ENCODE measurements around the gene DEFB118. TPM values are rescaled to one million over a fixed set of nuclear protein-coding genes. Genes with fewer than 3 reads are reported as not detected.
"Not testable (repeated sequence)": the region's sequence is repeated elsewhere in the genome, so short reads cannot be mapped to it uniquely, and the experiment has no call there.

The DEFB118 gene
- total RNA-seq, result not detected

- no peaks in the 10 kb centered on the region for H3K36me3 ChIP-seq
- H3K4me3 ChIP-seq, result no peak within 1 kb of the TSS
- H3K27ac ChIP-seq, result no peak within 1 kb of the TSS
- intact Hi-C loops (cut with DNase I), result no loop called here
- H3K9me3 ChIP-seq, result no peaks in the 10 kb centered on the region
- no peaks in the 10 kb centered on the region for H3K27me3 ChIP-seq
- TF ChIP-seq CTCF (IDR thresholded peaks at IDR 0.05), result no peak
- no peak for DNase-seq (ENCODE audit: low spot score in 2 of 2)
- no peaks in the 10 kb centered on the region for H3K4me1 ChIP-seq
These were observed at the start of gene DEFB118 for GRCh38 chr20:31368301-31368700. DEFB118 (plus strand) TSS chr20:31368601; CDS start chr20:31368651, 50 bp downstream.

GRCh38 chr20:31322504-31322903 lies 45.9 kb upstream of the DEFB118 start:
- intact Hi-C loops (cut with DNase I), result no loop called here
- TF ChIP-seq CTCF (IDR thresholded peaks at IDR 0.05), result no peak

GRCh38 chr20:31330893-31331292 lies 37.5 kb upstream of the DEFB118 start:
- Histone ChIP-seq H3K36me3 (no peaks in the 10 kb centered on the region), H3K9me3 (no peaks in the 10 kb centered on the region), H3K27ac (no peak overlapping the region), H3K4me1 (no peaks in the 10 kb centered on the region), H3K27me3 (no peaks in the 10 kb centered on the region), H3K4me3 (no peak overlapping the region)
- DNase-seq (ENCODE audit: low spot score in 2 of 2), result no peak
- no peak for TF ChIP-seq CTCF (IDR thresholded peaks at IDR 0.05)
- intact Hi-C loops (cut with DNase I), result no loop called here

More at GRCh38 chr20:31322504-31322903, 45.9 kb upstream of the DEFB118 start:
- no peak overlapping the region for H3K27ac ChIP-seq
- H3K36me3 ChIP-seq, result no peaks in the 10 kb centered on the region
- no peak for DNase-seq (ENCODE audit: low spot score in 2 of 2)
- H3K4me1 ChIP-seq, result no peaks in the 10 kb centered on the region
- H3K9me3 ChIP-seq, result peaks cover 5 to 6% of the 10 kb centered on the region in 2 donors
- H3K27me3 ChIP-seq, result no peaks in the 10 kb centered on the region
- no peak overlapping the region for H3K4me3 ChIP-seq

- H3K36me3 ChIP-seq, result no peaks in the 10 kb centered on the region
- no peak overlapping the region for H3K27ac ChIP-seq
- DNase-seq (ENCODE audit: low spot score in 2 of 2), result no peak
- no peaks in the 10 kb centered on the region for H3K4me1 ChIP-seq
- no peaks in the 10 kb centered on the region for H3K9me3 ChIP-seq
- no peak overlapping the region for H3K4me3 ChIP-seq
- no peaks in the 10 kb centered on the region for H3K27me3 ChIP-seq
- intact Hi-C loops (cut with DNase I), result no loop called here
- no peak for TF ChIP-seq CTCF (IDR thresholded peaks at IDR 0.05)
These were observed 26.9 kb upstream of the DEFB118 start for GRCh38 chr20:31341470-31341869.

GRCh38 chr20:31355981-31356380 lies 12.4 kb upstream of the DEFB118 start:
- Histone ChIP-seq H3K27ac (no peak overlapping the region), H3K27me3 (no peaks in the 10 kb centered on the region), H3K4me3 (no peak overlapping the region), H3K36me3 (no peaks in the 10 kb centered on the region), H3K9me3 (no peaks in the 10 kb centered on the region), H3K4me1 (no peaks in the 10 kb centered on the region)
- DNase-seq (ENCODE audit: low spot score in 2 of 2), result no peak
- TF ChIP-seq CTCF (IDR thresholded peaks at IDR 0.05), result no peak
- intact Hi-C loops (cut with DNase I), result no loop called here

GRCh38 chr20:31363295-31363694 lies 5.1 kb upstream of the DEFB118 start:
- no peak overlapping the region for H3K4me3 ChIP-seq
- no peaks in the 10 kb centered on the region for H3K4me1 ChIP-seq
- no peaks in the 10 kb centered on the region for H3K36me3 ChIP-seq
- intact Hi-C loops (cut with DNase I), result no loop called here
- DNase-seq (ENCODE audit: low spot score in 2 of 2), result no peak
- H3K27ac ChIP-seq, result no peak overlapping the region
- no peak for TF ChIP-seq CTCF (IDR thresholded peaks at IDR 0.05)
- H3K9me3 ChIP-seq, result no peaks in the 10 kb centered on the region
- no peaks in the 10 kb centered on the region for H3K27me3 ChIP-seq

GRCh38 chr20:31364272-31364671 lies 4.1 kb upstream of the DEFB118 start:
- H3K36me3 ChIP-seq; H3K4me1 ChIP-seq; intact Hi-C loops (cut with DNase I): not testable (repeated sequence)

More at GRCh38 chr20:31364272-31364671, 4.1 kb upstream of the DEFB118 start:
- H3K4me3 ChIP-seq; H3K9me3 ChIP-seq; H3K27ac ChIP-seq; H3K27me3 ChIP-seq; DNase-seq (ENCODE audit: low spot score in 2 of 2): not testable (repeated sequence)
